SK-N-SH treated with all-trans-retinoic acid at 6 μM for 48 hours (cell line): ENCODE results near the gene CMTM7.

Experiments used
- ATAC-seq: fragments of 200-7000 bp; cut with Tn5 transposase; 3 replicates; pipeline ENCODE4 v1.9.1; 2020; ENCODE audit warnings: mild to moderate bottlenecking, moderate library complexity
- BACH2 ChIP-seq: fragments of 250-450 bp; sonication (Bioruptor Pico); IDR thresholded peaks from 2 replicates; pipeline ENCODE4 v1.9.0; 2021; ENCODE audit warnings: mild to moderate bottlenecking, borderline replicate concordance
- CREB5 ChIP-seq: fragments of 250-450 bp; sonication (Bioruptor Pico); IDR thresholded peaks from 2 replicates; pipeline ENCODE4 v1.5.1; 2020; ENCODE audit warnings: low read depth, mild to moderate bottlenecking, moderate library complexity
- CSDC2 ChIP-seq: fragments of 250-450 bp; sonication (Bioruptor Pico); IDR thresholded peaks from 2 replicates; pipeline ENCODE4 v1.5.0; 2020; ENCODE audit warnings: mild to moderate bottlenecking, moderate library complexity
- ESRRG ChIP-seq: fragments of 250-450 bp; sonication (Bioruptor Pico); IDR thresholded peaks from 2 replicates; pipeline ENCODE4 v1.6.1; 2021; ENCODE audit warnings: mild to moderate bottlenecking
- GLIS3 ChIP-seq: fragments of 250-450 bp; sonication (Bioruptor Pico); IDR thresholded peaks from 2 replicates; pipeline ENCODE4 v1.5.0; 2020; ENCODE audit warnings: mild to moderate bottlenecking, moderate library complexity
- PATZ1 ChIP-seq: fragments of 250-450 bp; sonication (Bioruptor Pico); IDR thresholded peaks from 2 replicates; pipeline ENCODE4 v1.8.0; 2020; ENCODE audit warnings: mild to moderate bottlenecking, moderate library complexity, borderline replicate concordance
- POU6F1 ChIP-seq: fragments of 250-450 bp; sonication (Bioruptor Pico); IDR thresholded peaks from 2 replicates; pipeline ENCODE4 v1.8.0; 2021; ENCODE audit warnings: low read depth, mild to moderate bottlenecking, moderate library complexity, borderline replicate concordance
- PPARA ChIP-seq: fragments of 250-450 bp; sonication (Bioruptor Pico); IDR thresholded peaks from 2 replicates; pipeline ENCODE4 v1.5.0; 2020; ENCODE audit warnings: mild to moderate bottlenecking, borderline replicate concordance
- SNAI2 ChIP-seq: fragments of 250-450 bp; sonication (Bioruptor Pico); IDR thresholded peaks from 2 replicates; pipeline ENCODE4 v1.5.0; 2020; ENCODE audit warnings: mild to moderate bottlenecking, moderate library complexity
- TCF4 ChIP-seq: fragments of 250-450 bp; sonication (Bioruptor Pico); IDR thresholded peaks from 2 replicates; pipeline ENCODE4 v1.8.0; 2021; ENCODE audit warnings: mild to moderate bottlenecking, moderate library complexity, borderline replicate concordance
- TOX ChIP-seq: fragments of 250-450 bp; sonication (Bioruptor Pico); IDR thresholded peaks from 2 replicates; pipeline ENCODE4 v1.8.0; 2021; ENCODE audit warnings: mild to moderate bottlenecking, moderate library complexity, borderline replicate concordance
- TSHZ2 ChIP-seq: fragments of 250-450 bp; sonication (Bioruptor Pico); IDR thresholded peaks from 2 replicates; pipeline ENCODE4 v1.5.0; 2020; ENCODE audit warnings: mild to moderate bottlenecking, moderate library complexity
- ZC3H10 ChIP-seq: fragments of 250-450 bp; sonication (Bioruptor Pico); IDR thresholded peaks from 2 replicates; pipeline ENCODE4 v1.5.1; 2021; ENCODE audit warnings: mild to moderate bottlenecking, moderate library complexity
- ZFP3 ChIP-seq: fragments of 250-450 bp; sonication (Bioruptor Pico); IDR thresholded peaks from 2 replicates; pipeline ENCODE4 v1.5.0; 2020; ENCODE audit warnings: mild to moderate bottlenecking, moderate library complexity
- ZFP30 ChIP-seq: fragments of 450-650 bp; formaldehyde crosslinking; IDR thresholded peaks from 2 replicates; pipeline ENCODE4 v1.5.0; 2022; ENCODE audit warnings: mild to moderate bottlenecking, moderate library complexity
- ZNF565 ChIP-seq: fragments of 450-650 bp; formaldehyde crosslinking; conservative IDR thresholded peaks from 2 replicates; pipeline ENCODE4 v1.5.0; 2020; ENCODE audit warnings: low read depth, mild to moderate bottlenecking, moderate library complexity
- ZNF70 ChIP-seq: fragments of 450-650 bp; formaldehyde crosslinking; IDR thresholded peaks from 2 replicates; pipeline ENCODE4 v1.5.0; 2020; ENCODE audit warnings: mild to moderate bottlenecking, moderate library complexity
- ZNF8 ChIP-seq: fragments of 450-650 bp; formaldehyde crosslinking; IDR thresholded peaks from 2 replicates; pipeline ENCODE4 v1.5.0; 2020; ENCODE audit warnings: mild to moderate bottlenecking, moderate library complexity

CMTM7 gene

GRCh38 chr3:32392536-32393302 is 1.1 kb downstream of the CMTM7 start:
- TF ChIP-seq CSDC2 (CRISPR knock-in tag) (no peak), ESRRG (CRISPR knock-in tag) (no peak), ZNF565 (CRISPR knock-in tag) (no peak), CREB5 (CRISPR knock-in tag) (no peak), TSHZ2 (CRISPR knock-in tag) (no peak), ZFP30 (CRISPR knock-in tag) (no peak), SNAI2 (CRISPR knock-in tag) (no peak), PATZ1 (CRISPR knock-in tag) (no peak)
- peak; percentile 79 for ATAC-seq

GRCh38 chr3:32395496-32395895 is 3.8 kb downstream of the CMTM7 start:
- no peak for ATAC-seq
- no peak for TF ChIP-seq POU6F1 (CRISPR knock-in tag)
- TF ChIP-seq TOX (CRISPR knock-in tag) = no peak
- TF ChIP-seq, all 23 proteins: peak for 0

GRCh38 chr3:32397941-32398340 is 6.3 kb downstream of the CMTM7 start:
- ATAC-seq = no peak
- TF ChIP-seq ZNF565 (CRISPR knock-in tag) (no peak), POU6F1 (CRISPR knock-in tag) (no peak), CSDC2 (CRISPR knock-in tag) (no peak), ZNF70 (CRISPR knock-in tag) (no peak), TOX (CRISPR knock-in tag) (no peak), ZC3H10 (CRISPR knock-in tag) (no peak), ZNF8 (no peak)

GRCh38 chr3:32398531-32398930 is 6.9 kb downstream of the CMTM7 start:
- no peak for TF ChIP-seq SNAI2 (CRISPR knock-in tag)
- no peak for TF ChIP-seq ZFP3 (CRISPR knock-in tag)
- TF ChIP-seq ZNF565 (CRISPR knock-in tag) = no peak
- TF ChIP-seq ESRRG (CRISPR knock-in tag) = no peak
- ATAC-seq = no peak

GRCh38 chr3:32399030-32399620 is 7.5 kb downstream of the CMTM7 start:
- peak; percentile 20 for ATAC-seq
- TF ChIP-seq PPARA (no peak), ZNF70 (CRISPR knock-in tag) (no peak), ZFP30 (CRISPR knock-in tag) (no peak), BACH2 (CRISPR knock-in tag) (no peak), GLIS3 (no peak), PATZ1 (CRISPR knock-in tag) (no peak), CSDC2 (CRISPR knock-in tag) (no peak), TCF4 (CRISPR knock-in tag) (no peak)
